GM18499 (cell line): ENCODE results near the gene RBM38.
"Not testable (repeated sequence)": the region's sequence is repeated elsewhere in the genome, so short reads cannot be mapped to it uniquely, and the experiment has no call there.

Experiments
- ATAC-seq: cut with Tn5 transposase; IDR thresholded peaks from one replicate; pipeline ENCODE4 v1.9.1; 2021; ENCODE audit warnings: moderate number of reproducible peaks; ENCODE audit not compliant: insufficient read depth, unreplicated experiment

RBM38 gene

GRCh38 chr20:57390604-57391438, at the start of gene RBM38:
Gene RBM38 (plus strand): TSS chr20:57391396. CDS start chr20:57391582, 186 bp downstream.
- no peak for ATAC-seq

DNA sequence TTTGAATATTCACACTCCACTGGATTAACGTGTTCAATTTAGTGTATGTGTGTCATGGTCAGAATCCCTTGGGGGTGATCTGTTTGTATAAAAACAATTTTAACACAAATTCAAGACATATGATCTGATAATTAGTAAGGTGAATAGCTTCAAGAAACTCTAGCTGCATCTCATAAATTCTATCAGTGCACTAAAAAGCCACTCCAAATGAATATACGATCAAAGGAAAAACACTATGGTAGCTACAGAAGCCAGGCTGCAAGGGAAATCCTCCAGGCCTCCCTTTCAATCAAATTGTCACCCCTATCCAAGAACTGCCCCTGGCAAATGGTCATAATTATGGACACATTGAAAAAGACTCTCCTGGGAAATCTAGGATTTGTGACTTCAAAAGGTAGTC, 49.5 kb upstream of the RBM38 start:
- ATAC-seq: no peak

- ATAC-seq: no peak
These were observed 48.4 kb upstream of the RBM38 start for GRCh38 chr20:57342829-57343228.

- no peak for ATAC-seq
These were observed 44.7 kb upstream of the RBM38 start for GRCh38 chr20:57346477-57346876.

- no peak for ATAC-seq
These were observed 43.8 kb upstream of the RBM38 start for GRCh38 chr20:57347393-57347792.

DNA sequence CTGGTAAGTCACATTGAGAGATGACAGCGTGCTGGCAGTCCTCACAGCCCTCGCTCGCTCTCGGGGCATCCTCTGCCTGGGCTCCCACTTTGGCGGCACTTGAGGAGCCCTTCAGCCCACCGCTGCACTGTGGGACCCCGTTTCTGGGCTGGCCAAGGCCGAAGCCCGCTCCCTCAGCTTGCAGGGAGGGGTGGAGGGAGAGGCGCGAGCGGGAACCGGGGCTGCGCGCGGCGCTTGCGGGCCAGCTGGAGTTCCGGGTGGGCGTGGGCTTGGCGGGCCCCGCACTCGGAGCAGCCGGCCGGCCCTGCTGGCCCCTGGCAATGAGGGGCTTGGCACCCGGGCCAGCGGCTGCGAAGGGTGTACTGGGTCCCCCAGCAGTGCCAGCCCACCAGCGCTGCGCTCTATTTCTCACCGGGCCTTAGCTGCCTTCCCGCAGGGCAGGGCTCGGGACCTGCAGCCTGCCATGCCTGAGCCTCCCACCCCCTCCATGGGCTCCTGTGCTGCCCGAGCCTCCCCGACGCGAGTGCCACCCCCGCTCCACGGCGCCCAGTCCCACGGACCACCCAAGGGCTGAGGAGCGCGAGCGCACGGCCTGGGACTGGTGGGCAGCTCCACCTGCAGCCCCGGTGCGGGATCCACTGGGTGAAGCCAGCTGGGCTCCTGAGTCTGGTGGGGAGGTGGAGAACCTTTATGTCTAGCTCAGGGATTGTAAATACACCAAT, 42.8 kb upstream of the RBM38 start:
- not testable (repeated sequence) for ATAC-seq

DNA sequence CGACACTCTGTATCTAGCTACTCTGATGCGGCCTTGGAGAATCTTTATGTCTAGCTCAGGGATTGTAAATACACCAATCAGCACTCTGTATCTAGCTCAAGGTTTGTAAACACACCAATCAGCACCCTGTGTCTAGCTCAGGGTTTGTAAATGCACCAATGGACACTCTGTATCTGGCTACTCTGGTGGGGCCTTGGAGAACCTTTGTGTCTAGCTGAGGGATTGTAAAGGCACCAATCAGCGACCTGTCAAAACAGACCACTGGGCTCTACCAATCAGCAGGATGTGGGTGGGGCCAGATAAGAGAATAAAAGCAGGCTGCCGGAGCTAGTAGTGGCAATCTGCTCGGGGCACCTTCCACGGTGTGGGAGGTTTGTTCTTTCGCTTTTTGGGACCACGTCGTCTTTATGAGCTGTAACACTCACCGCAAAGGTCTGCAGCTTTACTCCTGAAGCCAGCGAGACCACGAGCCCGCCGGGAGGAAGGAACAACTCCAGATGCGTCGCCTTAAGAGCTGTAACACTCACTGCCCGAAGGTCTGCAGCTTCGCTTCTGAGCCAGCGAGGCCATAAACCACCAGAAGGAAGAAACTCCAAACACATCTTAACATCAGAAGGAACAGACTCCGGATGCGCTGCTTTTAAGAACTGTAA, 42.1 kb upstream of the RBM38 start:
- ATAC-seq: not testable (repeated sequence)

- ATAC-seq: no peak
These were observed 41.0 kb upstream of the RBM38 start for GRCh38 chr20:57350081-57350710.

DNA sequence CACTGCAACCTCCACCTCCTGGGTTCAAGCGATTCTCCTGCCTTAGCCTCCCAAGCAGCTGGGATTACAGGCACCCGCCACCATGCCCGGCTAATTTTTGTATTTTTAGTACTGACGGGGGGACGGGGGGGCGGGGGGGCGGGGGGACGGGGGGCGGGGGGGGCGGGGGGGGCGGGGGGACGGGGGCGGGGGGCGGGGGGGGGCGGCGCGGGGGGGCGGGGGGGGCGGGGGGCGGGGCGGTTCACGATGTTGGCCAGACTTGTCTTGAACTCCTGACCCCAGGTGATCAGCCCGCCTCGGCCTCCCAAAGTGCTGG, 40.5 kb upstream of the RBM38 start:
- not testable (repeated sequence) for ATAC-seq

DNA sequence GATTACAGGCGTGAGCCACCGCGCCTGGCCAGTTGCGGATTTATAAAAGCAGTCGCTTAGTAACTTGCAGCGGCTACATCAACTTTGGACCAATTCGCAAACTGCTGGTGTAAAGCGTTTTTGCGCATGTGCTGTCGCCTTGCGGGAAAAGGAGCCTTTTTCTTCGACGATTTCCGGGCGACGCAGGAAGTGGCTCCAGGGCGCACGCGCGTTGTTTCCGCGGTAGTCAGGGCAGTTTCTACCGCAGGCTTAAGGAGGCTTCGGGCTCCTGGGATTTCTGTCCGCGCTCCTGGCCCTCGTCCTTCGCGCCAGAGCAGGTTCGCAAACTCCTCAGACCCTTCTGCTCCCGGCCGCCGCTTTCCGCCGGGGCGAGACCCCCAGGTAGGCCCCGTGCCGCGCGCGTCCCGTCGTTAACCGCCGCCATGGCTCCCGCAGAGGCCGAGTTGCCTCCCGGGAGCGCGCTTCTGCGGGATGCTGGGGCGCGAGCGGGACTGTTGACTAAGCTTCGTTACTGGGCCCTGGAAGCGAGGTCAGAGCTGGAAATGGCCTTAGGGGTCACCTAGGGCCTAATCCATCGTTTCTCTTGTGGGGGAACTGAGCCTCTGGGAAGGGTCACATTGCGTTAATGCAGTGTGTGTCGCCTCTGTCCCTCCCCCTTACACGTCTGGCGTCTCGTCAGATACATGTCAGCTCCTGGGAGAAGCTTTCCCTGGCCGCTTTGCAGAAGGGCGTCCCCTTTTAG, 40.0 kb upstream of the RBM38 start, which contains the start of gene RAE1:
Gene RAE1 (plus strand): TSS at position 214 of the 742 bp plus-strand sequence. CDS start 2,784 bp downstream, outside the sequence.
- ATAC-seq: peak; percentile 52

- no peak for ATAC-seq
These were observed 38.9 kb upstream of the RBM38 start for GRCh38 chr20:57352305-57352704.

DNA sequence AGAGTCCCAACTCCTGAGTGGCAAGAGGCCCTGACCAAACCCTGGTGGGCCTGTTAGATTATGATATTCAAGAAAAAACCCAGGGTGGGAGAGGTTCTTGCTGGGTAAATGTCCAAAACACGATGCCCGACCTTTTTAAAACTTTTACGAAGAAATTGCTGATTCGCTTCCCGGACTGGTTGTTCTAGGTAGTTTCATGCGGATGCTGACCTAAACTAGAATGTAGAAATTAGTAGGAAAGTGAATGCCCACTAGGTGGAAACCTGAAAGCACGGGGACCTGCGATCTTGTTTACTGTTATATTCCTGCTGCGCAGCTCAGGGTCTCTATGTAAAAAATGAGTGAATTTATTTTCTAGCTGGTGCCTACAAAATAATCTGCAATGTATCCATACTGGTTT, 37.8 kb upstream of the RBM38 start:
- ATAC-seq: no peak

DNA sequence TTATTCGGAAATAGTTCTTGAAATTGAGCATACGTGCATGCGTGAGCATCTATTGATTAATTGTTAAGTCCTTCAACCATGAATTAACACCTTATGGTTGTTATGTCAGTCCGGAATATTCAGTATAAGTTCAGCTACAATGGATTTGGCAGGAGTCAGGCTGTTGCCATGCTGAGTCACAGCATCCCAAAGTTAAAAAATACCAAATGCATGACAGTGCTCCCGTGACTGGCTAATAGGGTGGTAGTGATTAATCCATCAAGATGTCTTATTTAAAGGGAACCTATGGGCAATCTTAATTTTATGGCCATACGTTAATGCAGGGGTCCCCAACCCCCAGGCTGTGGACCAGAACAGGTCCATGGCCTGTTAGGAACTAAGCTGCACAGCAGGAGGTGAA, 29.7 kb upstream of the RBM38 start:
- no peak for ATAC-seq

DNA sequence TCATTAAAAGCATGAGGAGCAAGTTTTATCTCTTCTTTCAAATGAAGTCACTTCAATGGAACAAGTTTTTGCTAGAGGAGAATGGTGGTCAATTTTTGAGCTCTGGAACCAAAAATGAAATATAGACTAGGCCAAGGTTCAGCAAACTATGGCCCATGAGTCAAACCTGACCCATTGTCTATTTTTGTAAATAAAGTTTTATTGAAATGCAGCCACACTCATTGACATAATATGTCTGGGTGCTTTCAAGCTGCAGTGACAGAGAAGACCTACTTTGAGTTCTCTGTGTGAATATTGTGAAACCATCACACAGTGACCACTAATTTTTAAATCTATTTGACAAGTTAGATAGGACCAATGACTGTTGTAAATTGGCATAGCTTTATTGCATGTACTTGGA, 26.7 kb upstream of the RBM38 start:
- no peak for ATAC-seq

DNA sequence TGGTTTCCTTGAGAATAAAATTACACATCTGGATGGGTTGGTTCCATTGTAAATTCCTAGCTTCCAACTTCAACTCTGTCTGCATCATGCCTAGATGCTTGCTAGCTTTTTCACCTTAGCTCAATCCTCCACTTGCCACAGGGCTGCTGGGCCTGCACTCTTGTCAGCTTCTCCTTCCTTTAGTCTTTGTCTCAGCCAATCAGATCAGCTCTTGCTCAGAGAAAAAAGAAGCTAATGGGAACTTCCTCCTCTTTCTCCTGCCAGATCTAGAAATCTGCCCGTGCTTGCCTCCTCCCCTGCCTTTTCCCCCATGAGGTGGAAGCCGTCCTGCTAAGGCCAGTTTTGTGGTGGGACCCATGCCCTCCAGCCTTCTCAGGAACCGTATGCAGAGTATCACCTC, 21.6 kb upstream of the RBM38 start:
- no peak for ATAC-seq

DNA sequence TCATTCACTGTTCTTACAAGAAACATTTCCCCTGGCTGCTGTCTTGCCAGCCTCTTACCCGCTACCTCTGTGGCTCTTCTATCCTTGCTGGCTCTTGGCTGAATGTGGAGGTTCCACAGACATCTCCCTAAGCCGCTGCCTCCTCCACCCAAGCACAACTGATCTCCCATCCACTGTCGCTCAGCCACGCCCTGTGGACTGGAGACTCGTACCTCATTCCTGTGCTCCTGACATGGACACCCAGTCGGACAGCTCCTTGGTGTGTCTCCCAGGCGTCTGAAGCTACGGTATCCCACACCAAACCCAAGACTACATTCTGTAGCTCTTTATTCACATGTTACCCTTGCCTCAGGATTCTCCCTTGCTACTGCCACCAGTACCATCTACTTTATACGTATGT, 20.9 kb upstream of the RBM38 start:
- no peak for ATAC-seq

GRCh38 chr20:57371363-57371762, 19.8 kb upstream of the RBM38 start:
- ATAC-seq: no peak

- no peak for ATAC-seq
These were observed 19.0 kb upstream of the RBM38 start for GRCh38 chr20:57372157-57372556.

DNA sequence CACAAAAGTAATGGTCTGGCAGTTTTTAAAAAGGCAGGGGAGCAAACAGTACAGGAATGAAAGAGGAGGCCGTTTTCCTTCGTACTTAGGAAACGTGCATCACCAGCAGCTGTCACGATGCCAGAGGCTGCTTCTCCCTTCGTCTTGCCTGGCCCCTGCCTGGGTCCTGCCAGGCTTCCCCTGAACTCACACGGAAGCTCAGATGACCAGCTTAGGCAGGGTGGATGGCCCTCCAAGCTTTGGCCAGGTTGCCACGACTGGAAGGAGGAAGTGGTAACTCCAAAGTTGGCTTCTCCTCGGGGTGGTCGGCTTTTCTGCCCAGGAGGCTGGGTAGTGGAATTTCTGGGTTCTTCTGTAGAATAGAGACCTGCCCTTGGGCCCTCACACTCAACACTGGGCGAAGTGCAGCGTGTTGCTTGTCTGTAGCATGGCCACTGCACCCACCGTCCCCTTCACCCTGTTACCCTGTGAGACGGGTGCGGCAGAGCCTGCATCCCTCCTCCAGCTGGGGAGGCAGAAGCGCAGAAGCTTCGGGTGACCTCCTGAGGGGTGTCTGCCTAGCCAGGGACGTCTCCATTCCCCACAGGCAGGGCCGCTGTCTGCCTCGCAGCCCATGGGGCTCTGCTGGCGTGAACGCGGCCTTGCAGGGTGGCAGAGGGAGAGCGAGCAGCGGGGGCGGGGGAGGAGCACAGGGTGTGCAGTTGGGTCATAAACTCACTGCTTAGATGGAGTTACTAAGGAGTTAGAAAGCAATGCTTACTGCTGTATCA, 18.4 kb upstream of the RBM38 start:
- no peak for ATAC-seq
